NT2/D1 (cell line): Measurements from ENCODE around the gene SLC7A14.

Experiments used
- SUZ12 ChIP-seq: IDR thresholded peaks from 2 replicates; pipeline ENCODE4 v1.6.1; 2011; ENCODE audit not compliant: insufficient read length, insufficient read depth; ENCODE audit errors: extremely low read depth
- YY1 ChIP-seq: IDR thresholded peaks from 2 replicates; pipeline ENCODE4 v1.6.1; 2011; ENCODE audit not compliant: insufficient read length, insufficient read depth

GRCh38 chr3:170555329-170555728, 30.5 kb downstream of the SLC7A14 start:
- TF ChIP-seq SUZ12 = no peak
- TF ChIP-seq YY1 = no peak
